ENCODE data around the gene LRRC23.
A peak's percentile ranks its signal among the peaks of the same experiment; 100 is the strongest.
"Not testable (repeated sequence)": the region's sequence is repeated elsewhere in the genome, so short reads cannot be mapped to it uniquely, and the experiment has no call there.

Gene LRRC23

DNA sequence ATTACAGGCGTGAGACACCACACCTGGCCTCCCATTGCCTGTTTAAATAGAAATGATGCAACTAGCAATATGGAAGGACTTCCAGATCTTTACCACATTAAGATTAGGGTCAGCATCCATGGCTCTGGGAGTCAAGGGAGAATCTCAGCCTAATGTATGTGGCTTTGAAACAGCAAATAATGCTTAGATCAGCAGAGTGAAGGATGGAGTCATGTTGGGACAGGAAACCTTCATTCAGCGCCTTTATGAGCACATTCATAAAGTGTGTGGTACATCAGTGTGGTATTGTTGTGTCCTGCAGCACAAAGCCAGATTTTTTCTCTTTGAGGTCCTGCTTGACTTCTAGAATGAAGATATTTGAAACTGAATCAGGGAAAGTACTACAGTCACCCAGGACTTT is 16.3 kb upstream of the LRRC23 start:
- no peaks in the 10 kb centered on the region for H3K9me3 ChIP-seq (ENCODE audit: control insufficient read depth in 5 of 5, low read length in 5 of 5)
- no peak overlapping the region for H3K27ac ChIP-seq (ENCODE audit: low read depth, low read length)
- no peak overlapping the region for H3K4me3 ChIP-seq (ENCODE audit: low read depth in 1 of 5, low read length in 5 of 5)
- peaks cover 0 to 13% (median 11%) of the 10 kb centered on the region in 5 donors for H3K4me1 ChIP-seq (ENCODE audit: control insufficient read depth in 5 of 5, insufficient read depth in 5 of 5, low read length in 5 of 5)
- no peak overlapping the region for H3K9ac ChIP-seq (ENCODE audit: low read length in 5 of 5)
- H3K36me3 ChIP-seq (ENCODE audit: control insufficient read depth in 5 of 5, insufficient read depth in 5 of 5, low read length in 5 of 5) = peaks cover 0 to 18% (median 7%) of the 10 kb centered on the region in 5 donors
- no peaks in the 10 kb centered on the region for H3K27me3 ChIP-seq (ENCODE audit: control insufficient read depth in 5 of 5, insufficient read depth in 4 of 5, low read length in 5 of 5)

- Histone ChIP-seq H3K36me3 (ENCODE audit: control insufficient read depth in 5 of 5, insufficient read depth in 5 of 5, low read length in 5 of 5) (peaks cover 0 to 15% (median 5%) of the 10 kb centered on the region in 5 donors), H3K4me1 (ENCODE audit: control insufficient read depth in 5 of 5, insufficient read depth in 5 of 5, low read length in 5 of 5) (peaks cover 0 to 13% (median 11%) of the 10 kb centered on the region in 5 donors)
- H3K27ac ChIP-seq (ENCODE audit: low read depth, low read length); H3K9me3 ChIP-seq (ENCODE audit: control insufficient read depth in 5 of 5, low read length in 5 of 5); H3K27me3 ChIP-seq (ENCODE audit: control insufficient read depth in 5 of 5, insufficient read depth in 4 of 5, low read length in 5 of 5); H3K4me3 ChIP-seq (ENCODE audit: low read depth in 1 of 5, low read length in 5 of 5); H3K9ac ChIP-seq (ENCODE audit: low read length in 5 of 5): not testable (repeated sequence)
Measured at GRCh38 chr12:6888794-6889193, 15.8 kb upstream of the LRRC23 start.

GRCh38 chr12:6889775-6890573 is 14.6 kb upstream of the LRRC23 start:
- Histone ChIP-seq H3K4me3 (ENCODE audit: low read depth in 1 of 5, low read length in 5 of 5) (peak overlapping the region in 2 of 5 donors; percentile 68 to 76), H3K27ac (ENCODE audit: low read depth, low read length) (peak overlapping the region; percentile 95), H3K4me1 (ENCODE audit: control insufficient read depth in 5 of 5, insufficient read depth in 5 of 5, low read length in 5 of 5) (peaks cover 0 to 13% (median 11%) of the 10 kb centered on the region in 5 donors), H3K9ac (ENCODE audit: low read length in 5 of 5) (peak overlapping the region in 3 of 5 donors; percentile 43 to 79 (median 75))
- not testable (repeated sequence) for H3K9me3 ChIP-seq (ENCODE audit: control insufficient read depth in 5 of 5, low read length in 5 of 5); H3K27me3 ChIP-seq (ENCODE audit: control insufficient read depth in 5 of 5, insufficient read depth in 4 of 5, low read length in 5 of 5); H3K36me3 ChIP-seq (ENCODE audit: control insufficient read depth in 5 of 5, insufficient read depth in 5 of 5, low read length in 5 of 5)

- Histone ChIP-seq H3K36me3 (ENCODE audit: control insufficient read depth in 5 of 5, insufficient read depth in 5 of 5, low read length in 5 of 5) (no peaks in the 10 kb centered on the region), H3K9ac (ENCODE audit: low read length in 5 of 5) (peak overlapping the region; percentile 77 to 94 (median 88)), H3K9me3 (ENCODE audit: control insufficient read depth in 5 of 5, low read length in 5 of 5) (no peaks in the 10 kb centered on the region), H3K27me3 (ENCODE audit: control insufficient read depth in 5 of 5, insufficient read depth in 4 of 5, low read length in 5 of 5) (no peaks in the 10 kb centered on the region), H3K27ac (ENCODE audit: low read depth, low read length) (peak overlapping the region; percentile 95), H3K4me3 (ENCODE audit: low read depth in 1 of 5, low read length in 5 of 5) (peak overlapping the region; percentile 61 to 76 (median 69)), H3K4me1 (ENCODE audit: control insufficient read depth in 5 of 5, insufficient read depth in 5 of 5, low read length in 5 of 5) (peaks cover 0 to 13% (median 11%) of the 10 kb centered on the region in 5 donors)
Measured at GRCh38 chr12:6890789-6891645, 13.6 kb upstream of the LRRC23 start.

- Histone ChIP-seq H3K4me3 (ENCODE audit: low read depth in 1 of 5, low read length in 5 of 5) (peak overlapping the region; percentile 61 to 75 (median 65)), H3K36me3 (ENCODE audit: control insufficient read depth in 5 of 5, insufficient read depth in 5 of 5, low read length in 5 of 5) (no peaks in the 10 kb centered on the region), H3K9me3 (ENCODE audit: control insufficient read depth in 5 of 5, low read length in 5 of 5) (no peaks in the 10 kb centered on the region), H3K4me1 (ENCODE audit: control insufficient read depth in 5 of 5, insufficient read depth in 5 of 5, low read length in 5 of 5) (peaks cover 0 to 13% (median 11%) of the 10 kb centered on the region in 5 donors), H3K9ac (ENCODE audit: low read length in 5 of 5) (peak overlapping the region; percentile 77 to 94 (median 88)), H3K27ac (ENCODE audit: low read depth, low read length) (peak overlapping the region; percentile 94), H3K27me3 (ENCODE audit: control insufficient read depth in 5 of 5, insufficient read depth in 4 of 5, low read length in 5 of 5) (no peaks in the 10 kb centered on the region)
Measured at GRCh38 chr12:6891646-6892001, 13.0 kb upstream of the LRRC23 start.

DNA sequence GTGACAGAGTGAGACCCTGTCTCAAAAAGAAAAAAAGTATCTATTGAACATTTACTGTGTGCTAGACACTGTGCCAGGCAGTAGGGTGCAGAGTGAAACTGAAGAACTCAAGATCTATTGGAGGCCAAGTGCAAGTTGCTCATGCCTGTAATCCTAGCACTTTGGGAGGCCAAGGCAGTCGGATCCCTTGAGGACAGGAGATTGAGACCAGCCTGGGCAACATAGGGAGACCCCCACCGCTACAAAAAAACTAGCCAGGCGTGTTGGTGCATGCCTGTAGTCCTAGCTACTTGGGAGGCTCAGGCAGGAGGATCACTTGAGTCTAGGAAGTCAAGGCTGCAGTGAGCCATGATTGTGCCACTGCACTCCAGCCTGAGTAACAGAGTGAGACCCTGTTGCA is 11.9 kb upstream of the LRRC23 start:
- not testable (repeated sequence) for H3K27me3 ChIP-seq (ENCODE audit: control insufficient read depth in 5 of 5, insufficient read depth in 4 of 5, low read length in 5 of 5); H3K9ac ChIP-seq (ENCODE audit: low read length in 5 of 5); H3K4me3 ChIP-seq (ENCODE audit: low read depth in 1 of 5, low read length in 5 of 5); H3K27ac ChIP-seq (ENCODE audit: low read depth, low read length); H3K9me3 ChIP-seq (ENCODE audit: control insufficient read depth in 5 of 5, low read length in 5 of 5); H3K36me3 ChIP-seq (ENCODE audit: control insufficient read depth in 5 of 5, insufficient read depth in 5 of 5, low read length in 5 of 5)
- peaks cover 0 to 13% (median 11%) of the 10 kb centered on the region in 5 donors for H3K4me1 ChIP-seq (ENCODE audit: control insufficient read depth in 5 of 5, insufficient read depth in 5 of 5, low read length in 5 of 5)

DNA sequence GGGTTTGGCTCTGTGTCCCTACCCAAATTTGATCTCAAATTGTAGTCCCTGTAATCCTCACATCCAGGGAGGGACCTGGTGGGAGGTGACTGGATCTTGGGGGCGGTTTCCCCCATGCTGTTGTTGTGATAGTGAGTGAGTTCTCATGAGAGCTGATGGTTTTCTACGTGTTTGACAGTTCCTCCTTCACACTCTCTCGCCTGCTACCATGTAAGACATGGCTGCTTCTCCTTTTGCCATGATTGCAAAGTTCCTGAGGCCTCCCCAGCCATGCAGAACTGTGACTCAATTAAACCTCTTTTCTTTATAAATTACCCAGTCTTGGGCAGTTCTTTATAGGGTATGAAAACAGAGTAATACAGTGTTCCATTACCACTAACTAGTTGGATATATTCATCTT is 10.3 kb upstream of the LRRC23 start:
- no peak overlapping the region for H3K9ac ChIP-seq (ENCODE audit: low read length in 5 of 5)
- no peaks in the 10 kb centered on the region for H3K27me3 ChIP-seq (ENCODE audit: control insufficient read depth in 5 of 5, insufficient read depth in 4 of 5, low read length in 5 of 5)
- H3K4me1 ChIP-seq (ENCODE audit: control insufficient read depth in 5 of 5, insufficient read depth in 5 of 5, low read length in 5 of 5) = peaks cover 0 to 13% (median 11%) of the 10 kb centered on the region in 5 donors
- H3K36me3 ChIP-seq (ENCODE audit: control insufficient read depth in 5 of 5, insufficient read depth in 5 of 5, low read length in 5 of 5) = no peaks in the 10 kb centered on the region
- H3K9me3 ChIP-seq (ENCODE audit: control insufficient read depth in 5 of 5, low read length in 5 of 5) = no peaks in the 10 kb centered on the region
- H3K27ac ChIP-seq (ENCODE audit: low read depth, low read length) = no peak overlapping the region
- no peak overlapping the region for H3K4me3 ChIP-seq (ENCODE audit: low read depth in 1 of 5, low read length in 5 of 5)

DNA sequence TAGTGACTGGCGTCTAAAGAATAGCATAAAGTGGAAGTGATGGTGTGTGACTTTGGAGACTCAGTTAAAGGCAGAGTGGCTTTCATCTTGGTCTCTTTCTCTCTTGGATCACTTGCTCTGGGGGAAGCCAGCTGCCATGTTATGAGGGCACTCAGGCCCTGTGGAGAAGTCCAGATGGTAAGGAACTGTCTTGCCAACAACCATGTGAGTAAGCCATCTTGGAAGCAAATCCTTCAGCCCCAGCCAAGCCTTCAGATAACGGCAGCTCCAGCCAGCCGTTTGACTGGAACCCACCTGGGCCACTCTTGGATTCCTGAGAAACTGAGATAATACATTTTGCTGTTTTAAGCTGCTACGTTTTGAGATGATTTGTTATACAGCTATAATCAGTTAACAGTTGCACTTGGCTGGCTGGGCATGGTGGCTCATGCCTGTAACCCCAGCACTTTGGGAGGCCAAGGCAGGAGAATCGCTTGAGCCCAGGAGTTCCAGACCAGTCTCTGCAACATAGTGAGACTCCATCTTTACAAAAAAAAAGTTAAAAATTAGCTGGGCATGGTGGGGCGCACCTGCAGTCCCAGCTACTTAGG is 7.7 kb upstream of the LRRC23 start:
- Histone ChIP-seq H3K4me1 (ENCODE audit: control insufficient read depth in 5 of 5, insufficient read depth in 5 of 5, low read length in 5 of 5) (peaks cover 0 to 8% (median under 1%) of the 10 kb centered on the region in 5 donors), H3K9ac (ENCODE audit: low read length in 5 of 5) (no peak overlapping the region), H3K27me3 (ENCODE audit: control insufficient read depth in 5 of 5, insufficient read depth in 4 of 5, low read length in 5 of 5) (no peaks in the 10 kb centered on the region), H3K36me3 (ENCODE audit: control insufficient read depth in 5 of 5, insufficient read depth in 5 of 5, low read length in 5 of 5) (no peaks in the 10 kb centered on the region), H3K9me3 (ENCODE audit: control insufficient read depth in 5 of 5, low read length in 5 of 5) (no peaks in the 10 kb centered on the region), H3K4me3 (ENCODE audit: low read depth in 1 of 5, low read length in 5 of 5) (no peak overlapping the region), H3K27ac (ENCODE audit: low read depth, low read length) (no peak overlapping the region)

DNA sequence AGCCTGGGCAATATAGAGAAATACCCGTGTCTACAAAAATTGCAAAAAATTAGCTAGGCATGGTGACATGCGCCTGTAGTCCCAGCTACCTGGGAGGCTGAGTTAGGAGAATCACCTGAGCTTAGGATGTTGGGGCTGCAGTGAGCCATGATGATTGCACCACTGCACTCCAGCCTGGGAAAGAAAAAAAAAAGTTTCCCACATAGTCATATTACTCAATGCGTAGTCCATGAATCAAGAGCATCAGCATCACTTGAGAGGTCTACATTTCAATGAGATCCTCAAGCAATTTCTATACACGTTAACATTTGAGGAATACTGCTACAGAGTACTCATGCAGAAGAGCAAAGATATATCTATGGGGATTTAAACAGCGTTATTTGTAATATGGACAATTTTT is 5.2 kb upstream of the LRRC23 start:
- no peak overlapping the region for H3K9ac ChIP-seq (ENCODE audit: low read length in 5 of 5)
- no peak overlapping the region for H3K4me3 ChIP-seq (ENCODE audit: low read depth in 1 of 5, low read length in 5 of 5)
- H3K4me1 ChIP-seq (ENCODE audit: control insufficient read depth in 5 of 5, insufficient read depth in 5 of 5, low read length in 5 of 5) = peaks cover 0 to 12% (median 7%) of the 10 kb centered on the region in 5 donors
- H3K36me3 ChIP-seq (ENCODE audit: control insufficient read depth in 5 of 5, insufficient read depth in 5 of 5, low read length in 5 of 5) = no peaks in the 10 kb centered on the region
- no peaks in the 10 kb centered on the region for H3K27me3 ChIP-seq (ENCODE audit: control insufficient read depth in 5 of 5, insufficient read depth in 4 of 5, low read length in 5 of 5)
- H3K27ac ChIP-seq (ENCODE audit: low read depth, low read length) = no peak overlapping the region
- H3K9me3 ChIP-seq (ENCODE audit: control insufficient read depth in 5 of 5, low read length in 5 of 5) = no peaks in the 10 kb centered on the region

All from subcutaneous abdominal adipose tissue (tissue), 5 donors.